Left lung (tissue), 10 donors: ENCODE data around the gene LSM4. TPM values are rescaled to one million over a fixed set of nuclear protein-coding genes. Genes with fewer than 3 reads are reported as not detected.

Experiments used
- ATAC-seq: fragments of 200-7000 bp; cut with Tn5 transposase; one replicate; pipeline ENCODE4 v1.9.1; 2020; ENCODE audit warnings: moderate library complexity
- DNase-seq, 4 donors: peaks; one replicate each; pipeline ENCODE4 v3.0.0-alpha.2; 2013 to 2020
- H3K27ac ChIP-seq, 2 donors: fragments of 200-600 bp; sonication (generic) in 1 of 2; one replicate each; pipeline versions ENCODE4 v1.5.0 to v1.8.0; 2020 to 2021
- H3K27me3 ChIP-seq, 2 donors: fragments of 200-600 bp; sonication (generic) in 1 of 2; one replicate each; pipeline versions ENCODE4 v1.5.0 to v1.8.0; 2020 to 2021
- H3K36me3 ChIP-seq, 2 donors: fragments of 200-600 bp; sonication (generic) in 1 of 2; one replicate each; pipeline versions ENCODE4 v1.5.0 to v1.8.0; 2020 to 2021
- H3K4me1 ChIP-seq, 2 donors: fragments of 200-600 bp; one replicate each; pipeline ENCODE4 v1.8.0; 2021
- H3K4me3 ChIP-seq, 2 donors: fragments of 200-600 bp; sonication (generic) in 1 of 2; one replicate each; pipeline versions ENCODE4 v1.5.0 to v1.8.0; 2020 to 2021; ENCODE audit warnings: mild to moderate bottlenecking in 1 of 2
- H3K9me3 ChIP-seq, 2 donors: fragments of 200-600 bp; sonication (generic) in 1 of 2; one replicate each; pipeline versions ENCODE4 v1.5.0 to v1.8.0; 2020 to 2021
- CTCF ChIP-seq, 2 donors: fragments of 200-600 bp; sonication (generic) in 1 of 2; IDR thresholded peaks; one replicate each; pipeline versions ENCODE4 v1.5.0 to v1.8.0; 2021; ENCODE audit warnings: antibody characterized with exemption in 2 of 2
- intact Hi-C, 2 donors: fragments of 100-400 bp; cut with DNase I; formaldehyde crosslinking; loops; one replicate each; pipeline versions ENCODE4 v1.11.2 to v1.14.2; 2022
- polyA plus RNA-seq, 6 donors: library from polyadenylated mRNA; unstranded; fragments of 120-200 nt; gene quantifications; one replicate each; pipeline ENCODE4 v1.2.1, GENCODE V29; 2013; ENCODE audit not compliant: insufficient read length in 6 of 6
- total RNA-seq, 2 donors: library from RNA; stranded (reverse); fragmentation: NEBNext Ultra II Directional; extraction: Animal tissue kit (Norgen Biotek cat#: 25700); gene quantifications; one replicate each; pipeline ENCODE4 v1.2.1, GENCODE V29; 2021
- donor health status: DM: no; HTN: yes; CAD: no.
- donor health status: DM: no; HTN: no; CAD: no.

LSM4 gene
- total and polyA plus RNA-seq, 8 donors = 72.7 to 121 (median 84.8) TPM

- peak overlapping the region; percentile 100 for H3K27ac ChIP-seq
- peaks cover 0 to 22% of the 10 kb centered on the region in 2 donors for H3K36me3 ChIP-seq
- ATAC-seq = no peak
- DNase-seq = no peak
- peaks cover 37 to 64% of the 10 kb centered on the region in 2 donors for H3K4me1 ChIP-seq
- peak overlapping the region; percentile 89 to 94 for H3K4me3 ChIP-seq
- no peaks in the 10 kb centered on the region for H3K27me3 ChIP-seq
- no peak for TF ChIP-seq CTCF (IDR thresholded peaks at IDR 0.05)
- intact Hi-C loops = loop anchor here in 1 of 2 donors (2.0 kb wide), 1 partner anchor 46 kb away; no protein-coding TSS in a partner anchor
- H3K9me3 ChIP-seq = no peaks in the 10 kb centered on the region
Measured at GRCh38 chr19:18279266-18279515, 43.7 kb downstream of the LSM4 start.

- H3K4me1 ChIP-seq = peaks cover 37 to 64% of the 10 kb centered on the region in 2 donors
- no peaks in the 10 kb centered on the region for H3K27me3 ChIP-seq
- peaks cover 0 to 22% of the 10 kb centered on the region in 2 donors for H3K36me3 ChIP-seq
- H3K27ac ChIP-seq = peak overlapping the region; percentile 100
- ATAC-seq (no peak), DNase-seq (peak in 1 of 4 donors; percentile 63)
- H3K9me3 ChIP-seq = no peaks in the 10 kb centered on the region
- no peak for TF ChIP-seq CTCF (IDR thresholded peaks at IDR 0.05)
- H3K4me3 ChIP-seq = peak overlapping the region; percentile 89 to 94
- intact Hi-C loops = loop anchor here in 1 of 2 donors (2.0 kb wide), 1 partner anchor 46 kb away; no protein-coding TSS in a partner anchor
Measured at GRCh38 chr19:18278521-18279265, 44.2 kb downstream of the LSM4 start.

- Histone ChIP-seq H3K9me3 (no peaks in the 10 kb centered on the region), H3K36me3 (peaks cover 0 to 22% of the 10 kb centered on the region in 2 donors), H3K27me3 (no peaks in the 10 kb centered on the region), H3K27ac (peak overlapping the region; percentile 47 to 58), H3K4me3 (no peak overlapping the region), H3K4me1 (peaks cover 29 to 51% of the 10 kb centered on the region in 2 donors)
- TF ChIP-seq CTCF (IDR thresholded peaks at IDR 0.05) = no peak
- ATAC-seq = peak; percentile 64
- peak in 3 of 4 donors; percentile 83 to 93 (median 91) for DNase-seq
- intact Hi-C loops = no loop called here
Measured at GRCh38 chr19:18274781-18275356, 48.0 kb downstream of the LSM4 start.

- intact Hi-C loops = no loop called here
- ATAC-seq (no peak), DNase-seq (peak in 1 of 4 donors; percentile 76)
- Histone ChIP-seq H3K4me3 (no peak within 1 kb of the TSS), H3K27me3 (no peaks in the 10 kb centered on the region), H3K9me3 (no peaks in the 10 kb centered on the region), H3K27ac (peak within 1 kb of the TSS; percentile 47 to 58), H3K4me1 (peaks cover 29 to 49% of the 10 kb centered on the region in 2 donors), H3K36me3 (peaks cover 0 to 22% of the 10 kb centered on the region in 2 donors)
- TF ChIP-seq CTCF (IDR thresholded peaks at IDR 0.05) = no peak
Measured at GRCh38 chr19:18274219-18274780, 48.6 kb downstream of the LSM4 start, which contains the start of gene IQCN. Gene IQCN (minus strand): TSS chr19:18274452. CDS start chr19:18269478, 4,974 bp downstream.
